Dedifferentiated amniotic fluid mesenchymal stem cell (primary cell): ENCODE results near the gene NCF1.
"Not testable (repeated sequence)": the region's sequence is repeated elsewhere in the genome, so short reads cannot be mapped to it uniquely, and the experiment has no call there.

ENCODE experiments used
- DNase-seq: peaks from one replicate; pipeline ENCODE4 v3.0.0-alpha.2; 2016; ENCODE audit errors: extremely low spot score

Gene NCF1

DNA sequence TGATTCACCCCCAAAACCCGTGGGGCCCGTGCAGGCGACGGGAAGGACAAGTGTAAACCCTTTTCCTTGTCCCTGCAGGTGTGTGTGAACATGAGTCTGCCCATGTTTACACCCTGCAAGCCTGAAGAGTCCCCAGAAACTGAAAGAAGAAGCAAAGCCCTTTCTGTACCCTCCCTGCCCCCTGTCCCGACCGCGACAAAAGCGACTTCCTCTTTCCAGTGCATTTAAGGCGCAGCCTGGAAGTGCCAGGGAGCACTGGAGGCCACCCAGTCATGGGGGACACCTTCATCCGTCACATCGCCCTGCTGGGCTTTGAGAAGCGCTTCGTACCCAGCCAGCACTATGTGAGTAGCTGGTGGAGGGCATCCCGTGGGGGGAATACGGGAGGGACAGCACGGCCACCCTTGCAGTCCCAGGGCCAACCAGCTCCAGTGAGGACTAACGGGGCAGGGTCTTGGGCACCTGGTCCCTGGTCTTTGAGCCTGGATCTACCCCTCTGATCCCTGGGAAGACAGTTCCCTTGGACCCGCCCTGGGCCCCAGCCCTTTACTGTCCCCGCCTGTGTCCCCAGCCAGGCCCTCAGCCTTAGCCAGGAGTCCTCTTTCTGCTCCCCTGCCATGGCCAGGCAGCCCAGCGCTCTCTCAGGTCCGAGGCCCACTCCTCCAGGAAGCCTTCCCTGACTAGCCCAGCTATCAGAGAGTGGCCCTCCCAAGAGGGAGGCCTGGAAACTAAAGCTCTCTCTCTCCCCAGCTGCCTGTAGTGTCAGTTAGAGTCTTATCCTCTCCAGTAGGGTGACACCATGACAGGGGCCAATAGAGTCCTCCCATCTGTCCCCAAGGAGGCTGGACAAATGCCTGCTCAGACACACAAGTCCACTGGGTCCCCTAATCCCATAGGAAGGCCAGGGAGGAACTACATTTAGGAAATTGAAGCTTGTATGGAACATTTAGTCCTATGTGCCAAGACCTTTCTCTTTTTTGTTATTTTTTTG lies at the start of gene NCF1:
TSS of gene NCF1 (plus strand) at position 252 of the 991 bp plus-strand sequence. CDS start at position 273, 21 bp downstream.
- DNase-seq: not testable (repeated sequence)

GRCh38 chr7:74725840-74726239 lies 48.0 kb upstream of the NCF1 start:
- no peak for DNase-seq

- no peak for DNase-seq
Measured at GRCh38 chr7:74726309-74727101, 47.3 kb upstream of the NCF1 start.

GRCh38 chr7:74728686-74729085 lies 45.1 kb upstream of the NCF1 start:
- DNase-seq: not testable (repeated sequence)

DNA sequence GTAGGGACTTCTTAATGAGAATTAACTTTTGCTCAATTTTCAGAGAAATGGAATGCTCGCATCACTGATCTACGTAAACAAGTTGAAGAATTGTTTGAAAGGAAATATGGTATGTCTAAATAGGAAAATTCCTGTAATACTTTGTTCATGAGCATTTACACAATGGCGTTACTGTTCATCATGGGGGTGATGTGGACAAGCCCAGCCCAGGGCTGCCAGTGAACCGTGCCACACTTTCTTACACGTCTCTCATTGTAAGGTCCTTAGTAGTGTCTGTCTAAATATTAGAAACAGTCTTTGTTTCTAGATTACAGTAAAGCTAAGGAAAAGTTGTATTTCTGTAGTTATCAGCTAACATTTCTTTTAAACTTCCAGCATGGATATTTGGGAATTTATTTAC lies 43.6 kb upstream of the NCF1 start:
- DNase-seq: not testable (repeated sequence)

DNA sequence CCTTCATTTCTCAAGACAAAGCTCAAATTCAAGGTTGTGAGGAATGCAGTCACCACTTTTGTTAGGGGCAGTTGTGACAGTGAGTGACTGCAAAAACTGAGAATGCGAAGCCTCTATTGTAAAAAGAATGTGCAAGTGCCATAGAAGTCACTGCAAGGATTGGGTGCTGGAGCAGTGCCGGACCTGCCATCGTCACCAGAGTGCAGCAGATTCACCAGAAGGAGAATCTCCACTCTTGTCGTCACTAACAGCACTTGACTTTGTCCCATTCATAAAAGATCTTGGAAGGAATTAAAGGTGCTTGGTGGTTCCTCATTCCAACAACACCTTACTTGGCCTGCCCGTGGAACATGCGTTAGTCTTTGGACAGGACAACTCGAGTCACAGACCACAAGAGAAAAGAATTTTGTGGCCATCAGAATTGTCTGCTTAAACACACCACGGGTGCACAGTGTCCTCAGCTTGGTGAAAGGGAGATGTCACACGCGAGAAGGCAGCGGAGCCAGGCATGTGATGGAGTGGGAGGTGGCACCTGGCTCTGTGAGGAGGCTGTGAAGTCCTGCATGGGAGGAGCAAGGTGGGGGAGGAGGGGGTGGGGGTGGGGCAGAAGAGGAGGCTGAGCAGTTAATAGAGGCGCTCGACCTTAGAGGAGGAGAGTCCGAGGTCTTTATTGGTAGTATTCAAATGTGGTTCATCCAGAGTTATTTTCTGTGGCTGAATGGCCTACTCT lies 33.7 kb upstream of the NCF1 start:
- not testable (repeated sequence) for DNase-seq

- DNase-seq: not testable (repeated sequence)
Measured at GRCh38 chr7:74743936-74744557, 29.8 kb upstream of the NCF1 start.

- not testable (repeated sequence) for DNase-seq
Measured at GRCh38 chr7:74753921-74754482, 19.8 kb upstream of the NCF1 start.

GRCh38 chr7:74756673-74757072 lies 17.1 kb upstream of the NCF1 start:
- not testable (repeated sequence) for DNase-seq

GRCh38 chr7:74758268-74758667 lies 15.5 kb upstream of the NCF1 start:
- not testable (repeated sequence) for DNase-seq

DNA sequence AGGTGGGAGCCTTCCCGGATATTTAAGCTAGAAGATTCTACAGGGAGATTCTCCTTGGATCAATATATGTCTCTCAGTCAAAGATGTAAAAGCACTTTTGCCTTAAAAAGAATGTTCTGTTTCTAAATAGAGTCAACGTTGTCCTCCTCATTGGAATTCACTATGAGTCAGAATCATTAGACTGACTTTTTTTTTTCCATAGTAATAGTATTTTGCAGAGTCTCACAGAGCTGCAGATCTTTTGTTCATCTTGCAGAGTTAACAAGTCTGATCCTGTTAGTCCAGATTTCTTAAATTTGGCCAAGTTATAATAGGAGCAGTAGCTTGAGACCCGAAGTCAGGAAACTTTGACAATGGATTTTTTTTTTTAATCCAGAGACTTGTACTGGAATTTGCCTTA lies 14.8 kb upstream of the NCF1 start:
- not testable (repeated sequence) for DNase-seq

GRCh38 chr7:74765205-74765918 lies 8.4 kb upstream of the NCF1 start:
- not testable (repeated sequence) for DNase-seq

DNA sequence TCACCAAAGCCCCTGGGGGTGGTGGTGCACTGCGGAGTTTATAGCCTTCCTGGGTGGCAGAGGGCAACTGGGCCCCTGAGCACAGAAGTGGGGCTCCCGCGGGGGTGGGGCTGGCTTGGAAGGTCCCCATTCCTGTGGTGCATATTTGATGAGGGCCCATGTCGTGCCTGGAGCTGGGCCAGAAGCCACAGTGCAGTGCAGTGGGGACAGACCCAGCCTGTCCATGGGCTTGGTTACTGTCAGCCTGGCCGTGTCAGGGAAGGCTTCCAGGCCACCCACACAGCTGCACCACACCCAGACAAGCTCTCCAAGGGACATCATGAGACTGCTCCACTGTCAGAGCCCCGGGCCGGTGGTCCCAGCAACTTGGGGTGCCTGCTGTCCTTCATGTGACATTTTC lies 7.3 kb upstream of the NCF1 start:
- DNase-seq: not testable (repeated sequence)

DNA sequence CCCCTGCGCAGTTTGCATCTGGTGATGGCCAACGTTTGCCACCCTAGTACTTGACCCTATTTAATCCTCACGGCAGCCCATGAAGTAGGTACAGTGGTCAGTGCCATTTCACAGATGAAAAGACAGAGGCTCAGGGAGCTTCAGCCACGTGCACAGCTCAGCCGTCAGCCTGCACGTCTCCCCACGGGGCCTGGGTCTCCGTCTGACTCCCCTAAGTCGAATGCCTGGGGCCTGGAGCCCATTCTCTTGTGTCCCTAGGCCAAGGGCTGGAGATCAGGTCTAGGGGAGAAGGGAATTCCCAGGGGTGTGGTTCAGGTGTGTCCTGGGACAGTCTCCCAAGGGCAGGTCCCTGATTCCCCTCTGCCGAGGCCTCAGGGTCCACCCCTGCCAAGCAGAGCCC lies 6.8 kb upstream of the NCF1 start:
- DNase-seq: not testable (repeated sequence)

GRCh38 chr7:74770062-74770461 lies 3.7 kb upstream of the NCF1 start:
- not testable (repeated sequence) for DNase-seq

DNA sequence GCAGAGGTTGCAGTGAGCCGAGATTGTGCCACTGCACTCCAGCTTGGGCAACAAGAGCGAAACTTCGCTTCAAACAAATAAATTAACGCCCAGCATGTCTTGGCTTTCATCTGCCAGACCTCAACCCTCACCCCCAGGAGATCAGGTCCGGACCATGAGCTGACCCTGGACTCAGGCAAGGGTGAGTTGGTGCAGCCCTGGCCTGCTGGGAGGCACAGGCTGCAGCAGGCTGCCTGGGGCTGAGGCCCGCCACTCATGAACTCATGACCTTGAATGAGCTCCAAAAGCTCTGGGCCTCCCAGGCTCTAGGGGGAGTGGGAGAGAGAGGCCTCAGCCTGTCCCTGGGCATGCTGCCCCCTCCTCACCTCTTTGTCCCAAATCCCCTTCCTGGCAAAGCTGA lies 1.7 kb upstream of the NCF1 start:
- not testable (repeated sequence) for DNase-seq

- DNase-seq: not testable (repeated sequence)
Measured at GRCh38 chr7:74775111-74775510, 1.3 kb downstream of the NCF1 start.

- DNase-seq: not testable (repeated sequence)
Measured at GRCh38 chr7:74779053-74779452, 5.2 kb downstream of the NCF1 start.

DNA sequence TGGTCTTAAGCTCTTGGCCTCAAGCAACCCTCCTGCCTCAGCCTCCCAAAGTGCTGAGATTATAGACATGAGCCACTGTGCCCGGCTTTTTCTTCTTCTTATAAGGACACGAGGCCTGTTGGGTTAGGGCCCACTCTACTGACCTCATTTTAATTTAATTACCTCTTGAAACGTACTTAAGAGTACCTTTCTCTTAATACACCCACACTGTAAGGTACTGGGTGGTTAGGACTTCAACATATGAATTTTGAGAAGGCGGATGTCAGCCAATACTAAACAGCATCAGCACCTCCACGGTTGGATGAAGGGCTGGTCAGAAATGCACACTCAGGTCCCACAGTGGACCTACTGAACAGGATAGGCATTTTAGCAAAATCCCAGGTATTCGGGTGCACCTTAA lies 7.9 kb downstream of the NCF1 start:
- DNase-seq: not testable (repeated sequence)

DNA sequence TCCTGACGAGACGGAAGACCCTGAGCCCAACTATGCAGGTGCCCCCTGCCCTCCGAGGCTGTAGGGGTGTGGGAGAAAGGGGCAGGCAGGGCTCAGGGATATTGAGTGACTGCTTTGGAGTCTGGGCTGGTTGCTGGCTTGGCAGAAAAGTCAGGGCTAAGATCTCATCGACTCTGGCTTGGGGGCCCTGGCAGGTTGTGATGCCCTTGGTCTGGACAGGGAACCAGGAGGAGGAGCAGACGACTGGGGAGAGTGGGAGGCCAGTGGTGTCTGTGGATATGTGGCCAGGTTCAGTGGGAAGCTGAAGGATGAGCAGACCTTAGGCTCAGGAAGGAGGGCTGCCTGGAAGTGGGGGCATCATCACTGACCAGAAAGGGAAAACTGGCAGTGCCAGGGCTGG lies 9.8 kb downstream of the NCF1 start:
- DNase-seq: not testable (repeated sequence)
